HG03521 (cell line): ENCODE results near the gene CALHM3.
A peak's percentile ranks its signal among the peaks of the same experiment; 100 is the strongest.
"Not testable (repeated sequence)": the region's sequence is repeated elsewhere in the genome, so short reads cannot be mapped to it uniquely, and the experiment has no call there.

Source experiments
- ATAC-seq: cut with Tn5 transposase; IDR thresholded peaks from one replicate; pipeline ENCODE4 v1.9.1; 2021; ENCODE audit warnings: mild to moderate bottlenecking, moderate library complexity; ENCODE audit not compliant: unreplicated experiment

CALHM3 gene

GRCh38 chr10:103502849-103503660, 24.0 kb upstream of the CALHM3 start:
- ATAC-seq = no peak

- no peak for ATAC-seq
These were observed 22.1 kb upstream of the CALHM3 start for GRCh38 chr10:103501186-103501585.

GRCh38 chr10:103500481-103500880, 21.4 kb upstream of the CALHM3 start:
- ATAC-seq = no peak

GRCh38 chr10:103499881-103500280, 20.8 kb upstream of the CALHM3 start:
- no peak for ATAC-seq

- no peak for ATAC-seq
These were observed 20.0 kb upstream of the CALHM3 start for GRCh38 chr10:103498936-103499638.

- no peak for ATAC-seq
These were observed 18.3 kb upstream of the CALHM3 start for GRCh38 chr10:103497161-103497915.

GRCh38 chr10:103495321-103495720, 16.3 kb upstream of the CALHM3 start:
- ATAC-seq = no peak

- ATAC-seq = no peak
These were observed 15.2 kb upstream of the CALHM3 start for GRCh38 chr10:103493916-103494877.

- ATAC-seq = no peak
These were observed 14.4 kb upstream of the CALHM3 start, which contains the start of gene NEURL1 for GRCh38 chr10:103493362-103493915. Gene NEURL1 (plus strand): TSS chr10:103493705. CDS start chr10:103494388, 683 bp downstream.

GRCh38 chr10:103492655-103493261, 13.7 kb upstream of the CALHM3 start:
- ATAC-seq = no peak

- no peak for ATAC-seq
These were observed 12.8 kb upstream of the CALHM3 start for GRCh38 chr10:103491729-103492364.

GRCh38 chr10:103490986-103491314, 11.9 kb upstream of the CALHM3 start:
- peak; percentile 16 for ATAC-seq

GRCh38 chr10:103487410-103487708, 8.3 kb upstream of the CALHM3 start:
- ATAC-seq = no peak

GRCh38 chr10:103486635-103487409, 7.8 kb upstream of the CALHM3 start:
- ATAC-seq = not testable (repeated sequence)

GRCh38 chr10:103481974-103482531, 3.0 kb upstream of the CALHM3 start:
- no peak for ATAC-seq

GRCh38 chr10:103480521-103480920, 1.5 kb upstream of the CALHM3 start:
- ATAC-seq = no peak

GRCh38 chr10:103478671-103479070, 369 bp downstream of the CALHM3 start:
- ATAC-seq = no peak

- no peak for ATAC-seq
These were observed 2.8 kb downstream of the CALHM3 start for GRCh38 chr10:103476046-103476768.
